CD4-positive, alpha-beta T cell (primary cell): ENCODE measurements around the gene NR1I3. TPM values are rescaled to one million over a fixed set of nuclear protein-coding genes. Genes with fewer than 3 reads are reported as not detected.

Experiments
- ATAC-seq: fragments of 200-7000 bp; cut with Tn5 transposase; one replicate; pipeline ENCODE4 v1.10.0; 2022; ENCODE audit warnings: mild to moderate bottlenecking; ENCODE audit not compliant: poor library complexity
- CTCF ChIA-PET: fragments of 350-600 bp; sonication (Branson Sonifier 250); formaldehyde crosslinking; loops from one replicate; lab custom pipeline; 2021; ENCODE audit warnings: antibody characterized with exemption, inconsistent platforms; lab: Charles Lee
- POLR2A ChIA-PET: fragments of 350-600 bp; sonication (Branson Sonifier 250); formaldehyde crosslinking; loops from one replicate; lab custom pipeline; 2021; ENCODE audit warnings: antibody characterized with exemption, inconsistent platforms; lab: Charles Lee
- DNase-seq, 14 experiments: peaks; one replicate each; pipeline ENCODE4 v3.0.0-alpha.2; 2013 to 2020; ENCODE audit warnings: mixed read lengths in 2 of 14
- H3K27ac ChIP-seq, 2 donors: one replicate each; pipeline versions ENCODE4 v1.5.1 to v1.7.0; 2013; ENCODE audit warnings: low read length in 2 of 2, low read depth in 1 of 2, mild to moderate bottlenecking in 1 of 2
- H3K27me3 ChIP-seq, 2 experiments: 1 replicate in 1 of 2; 2 replicates in 1 of 2; pipeline versions ENCODE4 v1.6.1 to v1.7.0; 2013; ENCODE audit warnings: low read length in 2 of 2, control low read depth in 1 of 2, mild to moderate bottlenecking in 1 of 2, moderate library complexity in 1 of 2; ENCODE audit not compliant: insufficient read depth in 2 of 2, control insufficient read depth in 1 of 2
- H3K36me3 ChIP-seq: one replicate; pipeline ENCODE4 v1.6.1; 2013; ENCODE audit warnings: low read length, control low read depth; ENCODE audit not compliant: insufficient read depth
- H3K4me1 ChIP-seq: one replicate; pipeline ENCODE4 v1.6.1; 2013; ENCODE audit warnings: low read length, control low read depth; ENCODE audit not compliant: insufficient read depth
- H3K4me3 ChIP-seq: one replicate; pipeline ENCODE4 v1.5.1; 2013; ENCODE audit warnings: mild to moderate bottlenecking, low read length, moderate library complexity
- H3K9me3 ChIP-seq, 2 experiments: 1 replicate in 1 of 2; 2 replicates in 1 of 2; pipeline versions ENCODE4 v1.6.1 to v1.7.0; 2013; ENCODE audit warnings: low read length in 2 of 2, mild to moderate bottlenecking in 2 of 2, control low read depth in 1 of 2, moderate library complexity in 1 of 2; ENCODE audit not compliant: control insufficient read depth in 1 of 2, insufficient read depth in 1 of 2
- H3K27ac Mint-ChIP-seq: one replicate; pipeline ENCODE4 v1.8.0; 2020; ENCODE audit warnings: mixed read lengths
- H3K27me3 Mint-ChIP-seq: one replicate; pipeline ENCODE4 v1.8.0; 2021; ENCODE audit warnings: mixed read lengths
- H3K36me3 Mint-ChIP-seq: one replicate; pipeline ENCODE4 v1.8.0; 2021; ENCODE audit warnings: low read depth, mixed read lengths
- H3K4me1 Mint-ChIP-seq: one replicate; pipeline ENCODE4 v1.8.0; 2021; ENCODE audit warnings: low read depth, mixed read lengths
- H3K4me3 Mint-ChIP-seq: one replicate; pipeline ENCODE4 v1.8.0; 2020; ENCODE audit warnings: mild to moderate bottlenecking, mixed read lengths
- H3K9me3 Mint-ChIP-seq: one replicate; pipeline ENCODE4 v1.8.0; 2020; ENCODE audit warnings: mixed read lengths
- intact Hi-C, 2 experiments: fragments of 100-400 bp; cut with DNase I in 1 of 2; cut with micrococcal nuclease in 1 of 2; formaldehyde crosslinking; loops; one replicate each; pipeline versions ENCODE4 v1.15.1 to v1.9.0; 2023 to 2025; cut with DNase I, micrococcal nuclease
- total RNA-seq, 174 experiments: library from RNA in 2 of 174; stranded (reverse) in 2 of 174; gene quantifications; one replicate each; pipeline ENCODE4 v1.2.3 and lab custom pipeline; 2021 to 2026
- TF ChIP-seq, protein P1 (sequence below): fragments of 200-600 bp; IDR thresholded peaks from one replicate; pipeline ENCODE4 v1.8.0; 2022; ENCODE audit warnings: antibody characterized with exemption, mild to moderate bottlenecking

Gene NR1I3
- total RNA-seq, 2 experiments from 2014 or later, result not detected

DNA sequence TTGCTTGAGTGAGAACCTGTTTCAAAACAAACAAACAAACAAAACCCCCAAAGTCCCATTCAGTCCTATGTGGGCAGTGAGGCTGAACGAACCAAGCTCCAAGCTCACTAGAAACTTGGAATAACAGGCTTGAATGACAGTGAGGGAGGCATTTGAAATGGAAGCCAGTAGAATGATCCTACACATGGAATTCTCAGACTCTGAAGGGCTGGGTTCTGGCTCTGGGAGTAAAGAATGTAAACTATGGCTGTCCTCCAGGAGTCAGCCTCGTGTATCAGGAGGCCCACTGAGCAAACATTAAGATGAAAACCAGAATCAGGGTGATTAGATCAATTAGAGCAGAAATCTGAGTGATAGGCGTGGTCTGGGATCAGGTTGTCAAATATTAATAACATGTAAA is 35.4 kb upstream of the NR1I3 start:
- Histone ChIP-seq H3K27ac (no peak overlapping the region), H3K27me3 (no peaks in the 10 kb centered on the region), H3K36me3 (no peaks in the 10 kb centered on the region), H3K4me1 (no peaks in the 10 kb centered on the region), H3K9me3 (no peaks in the 10 kb centered on the region), H3K4me3 (no peak overlapping the region)
- CTCF ChIA-PET, result no interaction called here
- H3K27me3 Mint-ChIP-seq, result peaks cover 17% of the 10 kb centered on the region
- POLR2A ChIA-PET, result no interaction called here
- DNase-seq, result no peak
- no peak for ATAC-seq
- TF ChIP-seq, protein P1, sequence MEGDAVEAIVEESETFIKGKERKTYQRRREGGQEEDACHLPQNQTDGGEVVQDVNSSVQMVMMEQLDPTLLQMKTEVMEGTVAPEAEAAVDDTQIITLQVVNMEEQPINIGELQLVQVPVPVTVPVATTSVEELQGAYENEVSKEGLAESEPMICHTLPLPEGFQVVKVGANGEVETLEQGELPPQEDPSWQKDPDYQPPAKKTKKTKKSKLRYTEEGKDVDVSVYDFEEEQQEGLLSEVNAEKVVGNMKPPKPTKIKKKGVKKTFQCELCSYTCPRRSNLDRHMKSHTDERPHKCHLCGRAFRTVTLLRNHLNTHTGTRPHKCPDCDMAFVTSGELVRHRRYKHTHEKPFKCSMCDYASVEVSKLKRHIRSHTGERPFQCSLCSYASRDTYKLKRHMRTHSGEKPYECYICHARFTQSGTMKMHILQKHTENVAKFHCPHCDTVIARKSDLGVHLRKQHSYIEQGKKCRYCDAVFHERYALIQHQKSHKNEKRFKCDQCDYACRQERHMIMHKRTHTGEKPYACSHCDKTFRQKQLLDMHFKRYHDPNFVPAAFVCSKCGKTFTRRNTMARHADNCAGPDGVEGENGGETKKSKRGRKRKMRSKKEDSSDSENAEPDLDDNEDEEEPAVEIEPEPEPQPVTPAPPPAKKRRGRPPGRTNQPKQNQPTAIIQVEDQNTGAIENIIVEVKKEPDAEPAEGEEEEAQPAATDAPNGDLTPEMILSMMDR, result no peak
- H3K4me3 Mint-ChIP-seq, result no peak overlapping the region
- intact Hi-C loops, result no loop called here
- H3K9me3 Mint-ChIP-seq, result no peaks in the 10 kb centered on the region
- H3K36me3 Mint-ChIP-seq, result no peaks in the 10 kb centered on the region
- no peak overlapping the region for H3K27ac Mint-ChIP-seq
- no peaks in the 10 kb centered on the region for H3K4me1 Mint-ChIP-seq

DNA sequence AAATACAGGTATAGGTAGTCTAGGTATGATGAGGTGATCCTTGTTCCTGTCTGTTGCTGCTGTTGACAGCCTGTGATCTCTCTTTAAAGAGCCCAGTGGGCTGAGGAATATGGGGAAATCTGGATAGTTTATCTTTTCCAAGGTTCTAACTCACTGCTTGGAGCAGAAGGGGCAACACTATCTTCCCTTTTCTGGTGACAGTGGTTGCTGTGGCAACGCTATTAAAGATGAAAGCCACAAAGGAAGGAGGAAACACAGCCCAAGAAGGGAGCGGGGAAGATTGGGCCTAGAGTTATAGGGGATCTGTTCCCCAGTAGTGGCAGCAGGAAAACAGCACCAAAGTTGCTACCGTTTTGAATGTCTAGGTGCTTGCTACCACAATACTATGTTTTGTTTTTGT is 29.3 kb upstream of the NR1I3 start:
- H3K4me3 ChIP-seq, result no peak overlapping the region
- H3K27ac ChIP-seq, result no peak overlapping the region
- H3K9me3 Mint-ChIP-seq, result no peaks in the 10 kb centered on the region
- peaks cover 26% of the 10 kb centered on the region for H3K27me3 Mint-ChIP-seq
- peak in 3 of 14 experiments; percentile 5 to 15 (median 11) for DNase-seq
- ATAC-seq, result no peak
- no peak overlapping the region for H3K27ac Mint-ChIP-seq
- intact Hi-C loops, result no loop called here
- H3K4me1 Mint-ChIP-seq, result no peaks in the 10 kb centered on the region
- H3K36me3 ChIP-seq, result no peaks in the 10 kb centered on the region
- no peaks in the 10 kb centered on the region for H3K36me3 Mint-ChIP-seq
- TF ChIP-seq, protein P1, result no peak
- ChIA-PET CTCF (interaction anchor here (0.8 kb wide), 1 partner anchor 277 kb away, joined by 3 read pairs; no protein-coding TSS in a partner anchor), POLR2A (no interaction called here)
- H3K9me3 ChIP-seq, result no peaks in the 10 kb centered on the region
- peaks cover 5 to 8% of the 10 kb centered on the region in 2 experiments for H3K27me3 ChIP-seq
- no peaks in the 10 kb centered on the region for H3K4me1 ChIP-seq
- no peak overlapping the region for H3K4me3 Mint-ChIP-seq

DNA sequence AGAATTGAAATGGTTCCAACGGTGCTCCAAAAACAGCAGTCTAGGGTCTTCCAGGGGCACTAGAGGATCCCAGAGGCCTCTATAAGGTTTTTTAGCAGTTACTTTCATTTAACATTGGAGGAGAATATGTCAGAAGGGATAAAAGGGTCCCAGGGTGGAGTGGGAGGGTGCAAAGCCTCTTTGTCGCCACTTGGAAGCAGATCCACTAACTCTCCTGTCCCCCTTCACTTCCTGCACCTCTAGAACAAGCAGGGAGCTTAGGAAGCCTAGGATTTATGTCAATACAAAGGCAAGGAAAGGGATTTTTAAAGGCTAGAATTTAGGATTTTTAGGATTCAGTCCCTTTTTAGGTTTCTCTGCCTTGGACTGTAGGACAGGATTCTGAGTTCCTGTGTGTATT is 28.8 kb upstream of the NR1I3 start:
- Mint-ChIP-seq H3K27me3 (peaks cover 28% of the 10 kb centered on the region), H3K4me1 (no peaks in the 10 kb centered on the region), H3K27ac (no peak overlapping the region), H3K9me3 (no peaks in the 10 kb centered on the region), H3K4me3 (no peak overlapping the region), H3K36me3 (no peaks in the 10 kb centered on the region)
- TF ChIP-seq, protein P1, result no peak
- H3K4me1 ChIP-seq, result no peaks in the 10 kb centered on the region
- no peaks in the 10 kb centered on the region for H3K36me3 ChIP-seq
- H3K27me3 ChIP-seq, result peaks cover 9 to 10% of the 10 kb centered on the region in 2 experiments
- no peak overlapping the region for H3K27ac ChIP-seq
- intact Hi-C loops, result no loop called here
- ATAC-seq, result no peak
- H3K4me3 ChIP-seq, result no peak overlapping the region
- no peaks in the 10 kb centered on the region for H3K9me3 ChIP-seq
- no peak for DNase-seq
- CTCF ChIA-PET, result interaction anchor here (0.8 to 1.3 kb wide), 2 partner anchors 17 to 276 kb away, joined by 3 read pairs; no protein-coding TSS in a partner anchor
- POLR2A ChIA-PET, result no interaction called here
